ENCODE results near the gene COL24A1. TPM values are rescaled to one million over a fixed set of nuclear protein-coding genes. Genes with fewer than 3 reads are reported as not detected.
"Not testable (repeated sequence)": the region's sequence is repeated elsewhere in the genome, so short reads cannot be mapped to it uniquely, and the experiment has no call there.

Gene COL24A1
- total RNA-seq, 6 experiments from 2014 or later, result 1.1 to 2.4 (median 1.3) TPM

GRCh38 chr1:85846706-85847105 is 309.9 kb downstream of the COL24A1 start:
- Mint-ChIP-seq H3K27ac (no peak overlapping the region), H3K27me3 (ENCODE audit: insufficient read depth) (no peaks in the 10 kb centered on the region), H3K4me3 (no peak overlapping the region), H3K36me3 (ENCODE audit: low read depth) (no peaks in the 10 kb centered on the region), H3K9me3 (no peaks in the 10 kb centered on the region), H3K4me1 (ENCODE audit: low read depth) (peaks cover 17% of the 10 kb centered on the region)
- no peak for TF ChIP-seq CTCF (IDR thresholded peaks at IDR 0.05)
- DNase-seq, result no peak

DNA sequence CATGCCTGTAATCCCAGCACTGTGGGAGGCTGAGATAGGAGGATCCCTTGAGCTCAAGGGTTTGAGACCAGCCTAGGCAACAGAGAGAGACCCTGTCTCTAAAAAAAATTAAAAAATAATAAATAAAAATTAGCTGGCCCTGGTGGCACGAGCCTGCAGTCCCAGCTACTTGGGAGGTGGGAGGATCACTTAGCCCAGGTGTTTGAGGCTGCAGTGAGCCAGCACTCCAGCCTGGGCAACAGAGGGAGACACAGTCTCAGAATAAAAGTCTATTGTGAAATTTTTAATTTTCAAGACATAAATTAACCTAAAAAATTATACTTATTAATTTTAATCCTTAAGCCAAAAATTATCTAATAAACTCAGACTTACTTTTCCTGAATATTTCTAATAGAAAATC is 317.1 kb downstream of the COL24A1 start:
- no peak overlapping the region for H3K4me3 Mint-ChIP-seq
- peaks cover 4% of the 10 kb centered on the region; the same call in 1 of the 2 replicates for H3K27me3 Mint-ChIP-seq (ENCODE audit: insufficient read depth)
- H3K4me1 Mint-ChIP-seq (ENCODE audit: low read depth), result no peaks in the 10 kb centered on the region

DNA sequence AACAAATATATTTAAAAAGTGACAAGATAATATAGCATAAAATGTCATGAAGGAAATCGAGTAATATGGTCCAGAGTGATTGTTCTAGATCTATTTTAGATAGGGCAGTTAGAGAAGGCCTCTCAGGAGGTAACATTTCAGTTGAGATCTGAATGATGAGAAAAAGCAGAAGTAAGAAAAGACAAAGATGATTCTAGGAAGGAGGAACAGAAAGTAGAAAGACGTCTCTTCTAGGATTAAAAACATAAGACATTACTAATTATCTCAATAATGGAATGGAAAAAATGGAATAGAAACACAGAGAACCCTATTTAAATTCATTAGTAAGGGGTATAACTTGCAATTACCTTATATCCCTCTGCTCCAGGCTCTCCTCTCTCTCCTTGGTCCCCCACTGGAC is 318.3 kb downstream of the COL24A1 start:
- Mint-ChIP-seq H3K36me3 (ENCODE audit: low read depth) (no peaks in the 10 kb centered on the region), H3K27ac (no peak overlapping the region), H3K4me1 (ENCODE audit: low read depth) (no peaks in the 10 kb centered on the region), H3K4me3 (no peak overlapping the region), H3K27me3 (ENCODE audit: insufficient read depth) (peaks cover 4% of the 10 kb centered on the region; the same call in 1 of the 2 replicates), H3K9me3 (no peaks in the 10 kb centered on the region)
- no peak for DNase-seq
- no peak for TF ChIP-seq CTCF (IDR thresholded peaks at IDR 0.05)

More for the DNA sequence above, 317.1 kb downstream of the COL24A1 start:
- DNase-seq, result no peak
- no peak for TF ChIP-seq CTCF (IDR thresholded peaks at IDR 0.05)
- H3K27ac Mint-ChIP-seq, result no peak overlapping the region
- no peaks in the 10 kb centered on the region for H3K36me3 Mint-ChIP-seq (ENCODE audit: low read depth)
- H3K9me3 Mint-ChIP-seq, result no peaks in the 10 kb centered on the region

DNA sequence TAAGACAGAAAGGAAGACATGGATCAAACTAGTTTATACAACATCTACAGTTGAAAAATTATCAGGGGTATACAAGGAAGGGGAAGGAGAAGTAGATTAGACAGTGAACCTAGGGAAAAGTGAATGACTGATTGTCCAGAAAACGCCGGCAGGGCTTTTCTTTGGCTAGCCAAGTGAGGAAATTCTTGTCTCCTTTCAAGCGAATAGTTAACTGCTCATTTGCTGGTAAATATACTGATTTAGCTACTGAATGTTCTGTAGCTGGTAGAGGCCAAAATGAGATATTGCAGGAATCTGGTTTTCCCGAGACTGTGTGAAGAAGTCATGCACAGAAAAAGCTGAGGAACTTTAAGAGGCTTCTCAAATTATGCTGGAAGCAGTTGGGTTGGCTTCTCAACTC is 319.8 kb downstream of the COL24A1 start:
- no peak for DNase-seq
- no peak overlapping the region for H3K27ac Mint-ChIP-seq
- H3K4me1 Mint-ChIP-seq (ENCODE audit: low read depth), result no peaks in the 10 kb centered on the region
- H3K36me3 Mint-ChIP-seq (ENCODE audit: low read depth), result no peaks in the 10 kb centered on the region
- H3K9me3 Mint-ChIP-seq, result no peaks in the 10 kb centered on the region
- TF ChIP-seq CTCF (IDR thresholded peaks at IDR 0.05), result no peak
- peaks cover 4% of the 10 kb centered on the region; the same call in 1 of the 2 replicates for H3K27me3 Mint-ChIP-seq (ENCODE audit: insufficient read depth)
- H3K4me3 Mint-ChIP-seq, result no peak overlapping the region

GRCh38 chr1:85833165-85833564 is 323.4 kb downstream of the COL24A1 start:
- not testable (repeated sequence) for H3K4me3 Mint-ChIP-seq; H3K27ac Mint-ChIP-seq; DNase-seq; H3K36me3 Mint-ChIP-seq (ENCODE audit: low read depth); H3K27me3 Mint-ChIP-seq (ENCODE audit: insufficient read depth); H3K4me1 Mint-ChIP-seq (ENCODE audit: low read depth); H3K9me3 Mint-ChIP-seq

DNA sequence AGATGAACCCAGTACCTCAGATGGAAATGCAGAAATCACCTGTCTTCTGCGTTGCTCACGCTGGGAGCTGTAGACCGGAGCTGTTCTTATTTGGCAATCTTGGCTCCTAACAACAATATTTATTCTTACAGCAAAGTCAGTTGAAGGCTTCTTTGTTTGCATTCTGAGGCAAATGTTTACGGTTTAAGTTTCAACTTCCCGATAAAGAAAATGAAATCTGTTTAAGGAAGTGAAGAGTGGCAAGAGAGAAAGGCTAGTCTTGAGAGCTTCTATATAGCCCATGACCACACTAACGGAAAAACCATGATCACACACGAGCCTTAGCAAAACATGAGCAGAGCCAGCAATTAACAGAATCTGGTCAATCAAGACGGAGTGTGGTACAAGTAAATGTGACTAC is 325.7 kb downstream of the COL24A1 start:
- TF ChIP-seq CTCF (IDR thresholded peaks at IDR 0.05), result no peak
- Mint-ChIP-seq H3K9me3 (no peaks in the 10 kb centered on the region; the same call in 1 of the 2 replicates), H3K27me3 (ENCODE audit: insufficient read depth) (no peaks in the 10 kb centered on the region), H3K4me3 (no peak overlapping the region), H3K27ac (no peak overlapping the region), H3K4me1 (ENCODE audit: low read depth) (no peaks in the 10 kb centered on the region), H3K36me3 (ENCODE audit: low read depth) (peaks cover 9% of the 10 kb centered on the region; the same call in 1 of the 2 replicates)
- no peak for DNase-seq
